Spinal cord (tissue), 10 donors: ENCODE results near the gene C1QC. TPM values are rescaled to one million over a fixed set of nuclear protein-coding genes. Genes with fewer than 3 reads are reported as not detected.
"Not testable (repeated sequence)": the region's sequence is repeated elsewhere in the genome, so short reads cannot be mapped to it uniquely, and the experiment has no call there.

Experiments used
- DNase-seq, 6 donors: peaks; one replicate each; pipeline versions ENCODE4 v3.0.0 to v3.0.0-alpha.2; 2013 to 2015; ENCODE audit warnings: low spot score in 6 of 6, low read depth in 4 of 6
- H3K27ac ChIP-seq: one replicate; pipeline ENCODE4 v1.5.1; 2013; ENCODE audit warnings: low read depth, low read length, control low read depth
- H3K27me3 ChIP-seq: one replicate; pipeline ENCODE4 v1.6.1; 2013; ENCODE audit warnings: low read length; ENCODE audit not compliant: control insufficient read depth, insufficient read depth
- H3K36me3 ChIP-seq: one replicate; pipeline ENCODE4 v1.6.1; 2013; ENCODE audit warnings: low read length; ENCODE audit not compliant: control insufficient read depth, insufficient read depth
- H3K4me1 ChIP-seq: one replicate; pipeline ENCODE4 v1.6.1; 2013; ENCODE audit warnings: low read length; ENCODE audit not compliant: control insufficient read depth, insufficient read depth
- H3K4me3 ChIP-seq: one replicate; pipeline ENCODE4 v1.5.1; 2013; ENCODE audit warnings: low read depth, low read length, control low read depth
- H3K9me3 ChIP-seq: one replicate; pipeline ENCODE4 v1.6.1; 2013; ENCODE audit warnings: low read length; ENCODE audit not compliant: control insufficient read depth, insufficient read depth
- WGBS: methylation state at CpG from one replicate; pipeline ENCODE4 v1.1.5; 2013; ENCODE audit warnings: missing lambda C conversion rate; ENCODE audit not compliant: insufficient coverage; 5-methylcytosine and 5-hydroxymethylcytosine counted together
- polyA plus RNA-seq, 2 donors: library from polyadenylated mRNA; unstranded; fragments of 120-200 nt; gene quantifications; one replicate each; pipeline ENCODE4 v1.2.1, GENCODE V29; 2013; ENCODE audit not compliant: insufficient read length in 2 of 2
- total RNA-seq, 2 donors: library from RNA; depleted of rRNA in 1 of 2; stranded (reverse); fragments of 120-200 nt in 1 of 2; fragments of >200 nt in 1 of 2; gene quantifications; one replicate each; pipeline versions ENCODE4 v1.2.3 to v1.2.4, GENCODE V29; 2013 to 2014
- donor health status: healthy.

The C1QC gene
- total and polyA plus RNA-seq, 4 donors = 35.3 to 64.7 (median 44.5) TPM

GRCh38 chr1:22658385-22659163 lies 15.1 kb downstream of the C1QC start:
- Histone ChIP-seq H3K36me3 (no peaks in the 10 kb centered on the region), H3K27me3 (no peaks in the 10 kb centered on the region), H3K9me3 (no peaks in the 10 kb centered on the region), H3K4me1 (no peaks in the 10 kb centered on the region), H3K4me3 (no peak overlapping the region), H3K27ac (no peak overlapping the region)
- DNase-seq = no peak
- WGBS = 93% methylated on average over 2 of the region's 3 CpGs

- Histone ChIP-seq H3K27me3 (no peaks in the 10 kb centered on the region), H3K27ac (no peak overlapping the region), H3K4me3 (no peak overlapping the region), H3K9me3 (no peaks in the 10 kb centered on the region), H3K4me1 (peaks cover 4% of the 10 kb centered on the region), H3K36me3 (no peaks in the 10 kb centered on the region)
- 92% methylated on average over 19 of the region's 19 CpGs for WGBS
- no peak for DNase-seq
These were observed 17.3 kb downstream of the C1QC start for GRCh38 chr1:22660716-22661241.

GRCh38 chr1:22661880-22662279 lies 18.4 kb downstream of the C1QC start:
- Histone ChIP-seq H3K4me1 (peaks cover 7% of the 10 kb centered on the region), H3K9me3 (no peaks in the 10 kb centered on the region), H3K36me3 (no peaks in the 10 kb centered on the region), H3K4me3 (no peak overlapping the region), H3K27me3 (no peaks in the 10 kb centered on the region), H3K27ac (no peak overlapping the region)
- no peak for DNase-seq
- 85% methylated on average over 2 of the region's 2 CpGs for WGBS

DNA sequence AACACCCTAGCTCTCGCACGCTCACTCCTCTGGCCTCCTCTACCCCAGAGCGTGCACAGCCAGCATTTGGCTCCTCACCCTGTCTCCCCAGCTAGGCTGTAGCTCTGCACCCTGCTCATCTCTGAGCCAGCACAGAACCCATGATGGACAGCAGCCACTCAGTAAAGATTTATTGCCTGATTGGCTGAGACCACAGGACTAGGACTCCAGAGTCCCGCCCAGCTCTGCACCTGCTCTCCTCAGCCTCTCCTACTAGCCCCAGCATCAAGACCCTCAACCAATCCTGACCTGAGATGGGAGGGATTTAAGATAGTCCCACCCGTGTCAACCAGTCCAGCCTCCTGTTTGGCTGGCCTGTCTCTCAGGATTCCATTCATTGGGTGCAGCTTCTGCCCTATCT lies 18.9 kb downstream of the C1QC start:
- peak in 2 of 6 donors; percentile 32 to 76 for DNase-seq
- Histone ChIP-seq H3K36me3 (no peaks in the 10 kb centered on the region), H3K9me3 (no peaks in the 10 kb centered on the region), H3K27me3 (no peaks in the 10 kb centered on the region), H3K4me3 (no peak overlapping the region), H3K27ac (no peak overlapping the region), H3K4me1 (peaks cover 7% of the 10 kb centered on the region)
- WGBS = 82% methylated on average over 5 of the region's 5 CpGs

GRCh38 chr1:22662986-22663408 lies 19.6 kb downstream of the C1QC start:
- H3K9me3 ChIP-seq = no peaks in the 10 kb centered on the region
- WGBS = 80% methylated on average over 8 of the region's 8 CpGs

DNA sequence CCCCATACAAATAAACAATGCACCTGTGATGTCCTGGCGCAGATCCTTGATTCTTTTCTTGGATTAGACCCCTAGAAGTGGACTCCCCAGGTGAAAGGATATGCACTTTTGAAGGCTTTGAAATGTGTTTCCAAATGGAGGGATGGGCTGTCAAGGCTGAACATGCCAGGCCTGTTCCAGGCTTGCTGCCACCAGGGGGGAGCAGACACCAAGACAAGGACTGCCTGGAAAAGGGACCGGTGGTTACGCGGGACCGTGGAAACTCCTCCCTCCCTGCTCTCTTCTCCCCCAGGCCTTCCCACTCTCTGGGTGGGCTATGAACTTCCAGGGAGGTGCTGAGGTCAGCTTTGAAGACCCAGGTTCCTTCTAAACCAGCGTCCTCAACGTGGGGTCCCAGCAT lies 22.3 kb downstream of the C1QC start:
- Histone ChIP-seq H3K27me3 (no peaks in the 10 kb centered on the region), H3K9me3 (no peaks in the 10 kb centered on the region), H3K4me3 (no peak overlapping the region), H3K36me3 (no peaks in the 10 kb centered on the region), H3K27ac (no peak overlapping the region), H3K4me1 (peaks cover 7% of the 10 kb centered on the region)
- peak in 2 of 6 donors; percentile 77 to 82 for DNase-seq
- WGBS = 28% methylated on average over 5 of the region's 7 CpGs

More at GRCh38 chr1:22662986-22663408, 19.6 kb downstream of the C1QC start:
- no peak for DNase-seq
- Histone ChIP-seq H3K4me1 (peaks cover 7% of the 10 kb centered on the region), H3K4me3 (no peak overlapping the region), H3K27me3 (no peaks in the 10 kb centered on the region), H3K27ac (no peak overlapping the region), H3K36me3 (no peaks in the 10 kb centered on the region)

DNA sequence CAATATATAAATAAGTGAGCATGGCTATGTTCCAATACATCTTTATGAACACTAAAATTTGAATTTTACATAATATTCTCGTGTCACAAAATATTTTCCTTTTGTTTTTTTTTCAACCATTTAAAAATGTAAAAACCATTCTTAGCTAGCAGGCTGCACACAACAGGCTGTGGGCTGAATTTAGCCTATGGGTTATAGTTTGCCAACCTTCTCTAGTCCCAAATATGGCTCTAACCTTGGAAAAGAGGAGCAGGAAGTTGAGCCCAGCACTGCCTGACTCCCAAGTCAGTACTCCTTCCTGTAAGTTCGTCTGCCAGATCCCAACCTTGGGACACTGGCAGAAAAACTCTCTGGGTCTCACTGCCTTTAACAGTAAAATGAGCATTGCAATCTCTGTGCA lies 23.0 kb downstream of the C1QC start:
- no peaks in the 10 kb centered on the region for H3K9me3 ChIP-seq
- no peak for DNase-seq
- no peak overlapping the region for H3K27ac ChIP-seq
- H3K4me1 ChIP-seq = peaks cover 7% of the 10 kb centered on the region
- 78% methylated on average over 2 of the region's 2 CpGs for WGBS
- no peaks in the 10 kb centered on the region for H3K36me3 ChIP-seq
- peaks cover 2% of the 10 kb centered on the region for H3K27me3 ChIP-seq
- no peak overlapping the region for H3K4me3 ChIP-seq

DNA sequence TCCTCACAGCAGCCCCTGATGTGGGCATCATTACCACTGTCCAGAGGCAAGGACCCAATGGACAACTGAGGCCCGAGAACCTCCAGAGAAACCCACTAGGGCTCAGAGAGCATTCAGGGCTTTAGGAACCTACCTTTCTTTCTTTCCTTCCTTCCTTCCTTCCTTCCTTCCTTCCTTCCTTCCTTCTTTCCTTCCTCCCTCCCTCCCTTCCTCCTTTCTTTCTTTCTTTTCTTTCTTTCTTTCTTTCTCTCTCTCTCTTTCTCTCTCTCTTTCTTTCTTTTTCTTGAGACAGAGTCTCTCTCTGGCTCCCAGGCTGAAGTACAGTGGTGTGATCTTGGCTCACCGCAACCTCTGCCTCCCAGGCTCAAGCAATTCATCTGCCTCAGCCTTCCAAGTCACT lies 25.4 kb downstream of the C1QC start:
- DNase-seq, H3K36me3 ChIP-seq, H3K9me3 ChIP-seq, H3K27me3 ChIP-seq, H3K4me3 ChIP-seq, H3K27ac ChIP-seq: not testable (repeated sequence)
- 95% methylated on average over 2 of the region's 2 CpGs for WGBS
- peaks cover 19% of the 10 kb centered on the region for H3K4me1 ChIP-seq

GRCh38 chr1:22670352-22670975 lies 27.0 kb downstream of the C1QC start:
- DNase-seq = no peak
- no peak overlapping the region for H3K4me3 ChIP-seq
- H3K36me3 ChIP-seq = no peaks in the 10 kb centered on the region
- H3K27me3 ChIP-seq = peaks cover 2% of the 10 kb centered on the region
- no peaks in the 10 kb centered on the region for H3K9me3 ChIP-seq
- H3K27ac ChIP-seq = no peak overlapping the region
- WGBS = 47% methylated on average over 11 of the region's 12 CpGs
- peaks cover 19% of the 10 kb centered on the region for H3K4me1 ChIP-seq

GRCh38 chr1:22671999-22672398 lies 28.6 kb downstream of the C1QC start:
- H3K27me3 ChIP-seq = peaks cover 2% of the 10 kb centered on the region
- no peaks in the 10 kb centered on the region for H3K36me3 ChIP-seq
- 93% methylated on average over 2 of the region's 4 CpGs for WGBS
- no peak for DNase-seq
- peaks cover 20% of the 10 kb centered on the region for H3K4me1 ChIP-seq
- no peak overlapping the region for H3K27ac ChIP-seq
- no peaks in the 10 kb centered on the region for H3K9me3 ChIP-seq
- no peak overlapping the region for H3K4me3 ChIP-seq
